ENCODE results near the gene LGR5. TPM values are rescaled to one million over a fixed set of nuclear protein-coding genes. Genes with fewer than 3 reads are reported as not detected.

LGR5 gene
- total and polyA plus RNA-seq, 2 of the 8 experiments (the other 6 are each of a cell fraction or from before 2014, with no cell fraction given) = 0.08 to 0.19 TPM

DNA sequence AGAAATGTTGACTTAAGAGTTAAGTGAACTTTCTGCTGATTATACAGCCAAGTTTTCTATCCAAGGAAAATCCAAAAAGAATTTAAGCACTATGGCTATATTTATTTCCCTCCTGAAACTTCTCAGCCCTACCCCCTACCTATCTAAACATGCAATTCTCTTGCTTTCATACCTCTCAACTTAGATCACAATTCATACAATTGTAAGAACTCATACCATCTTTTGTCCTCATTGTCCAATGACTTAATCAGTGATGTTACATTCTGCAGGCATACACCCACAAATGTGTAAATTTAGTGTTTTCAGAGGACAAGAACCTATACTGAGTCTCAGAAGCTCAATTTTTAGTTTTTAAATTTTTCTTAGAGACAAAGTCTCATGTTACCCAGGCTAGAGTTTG, 161.9 kb downstream of the LGR5 start:
- no peak overlapping the region for H3K4me2 ChIP-seq (ENCODE audit: insufficient read depth in 1 of 2, low read depth in 2 of 2, low read length in 2 of 2)
- FAIRE-seq (no peak), DNase-seq (ENCODE audit: low read depth in 1 of 2, low spot score in 2 of 2) (no peak)
- H3K9ac ChIP-seq (replicated peaks in 1 of 4; ENCODE audit: extremely low read depth in 1 of 4, low read depth in 3 of 4, low read length in 3 of 4) = no peak overlapping the region
- H3K4me1 ChIP-seq (replicated peaks in 1 of 4; ENCODE audit: control insufficient read depth in 3 of 4, insufficient read depth in 4 of 4, low read length in 3 of 4) = peaks cover 0 to 2% (median 0%) of the 10 kb centered on the region in 4 experiments; a peak in 2 of 7 replicates
- H3K23me2 ChIP-seq (ENCODE audit: low read depth, low read length) = no peaks in the 10 kb centered on the region
- H4K5ac ChIP-seq (ENCODE audit: insufficient read length, low read depth, low read length) = no peak overlapping the region
- ChIA-PET CTCF (ENCODE audit: partially characterized antibody) (interaction anchor here (2.0 kb wide), 1 partner anchor 187 kb away, joined by 5 read pairs; no protein-coding TSS in a partner anchor), POLR2A (ENCODE audit: partially characterized antibody) (interaction anchor here (1.6 kb wide), 1 partner anchor 19 kb away, joined by 3 read pairs; no protein-coding TSS in a partner anchor)
- no peak overlapping the region for H4K8ac ChIP-seq (ENCODE audit: extremely low read depth, insufficient read depth, low read length)
- H3K14ac ChIP-seq (ENCODE audit: insufficient read length) = no peak overlapping the region
- no peak overlapping the region for H3K4me3 ChIP-seq (ENCODE audit: extremely low read depth in 1 of 4, insufficient read depth in 2 of 4, low read depth in 3 of 4, low read length in 4 of 4)
- no peaks in the 10 kb centered on the region for H3K79me1 ChIP-seq (ENCODE audit: low read depth, low read length)
- no peak overlapping the region for H3K27ac ChIP-seq (ENCODE audit: low read depth, low read length)
- no peak overlapping the region for H2BK12ac ChIP-seq (ENCODE audit: low read depth, low read length)
- H3K36me3 ChIP-seq (ENCODE audit: control insufficient read depth in 2 of 4, insufficient read depth in 4 of 4, low read length in 3 of 4) = peaks cover 0 to 3% (median under 1%) of the 10 kb centered on the region in 4 experiments; a peak in 1 of 8 replicates
- TF ChIP-seq TAF7 (optimal IDR thresholded peaks at IDR 0.05; ENCODE audit: borderline replicate concordance, low read depth, low read length) (no peak), NRF1 (IDR thresholded peaks at IDR 0.05; ENCODE audit: low read depth, low read length) (no peak), POLR2A (IDR thresholded peaks at IDR 0.05; ENCODE audit: control extremely low read depth in 1 of 2, low read depth in 2 of 2, low read length in 2 of 2) (no peak), CHD2 (IDR thresholded peaks at IDR 0.05; ENCODE audit: low read length) (no peak), SIN3A (conservative IDR thresholded peaks at IDR 0.05 in 1 of 2, IDR thresholded peaks at IDR 0.05 in 1 of 2; ENCODE audit: low read depth in 1 of 2, low read length in 2 of 2) (no peak), KDM1A (IDR thresholded peaks at IDR 0.05; ENCODE audit: borderline replicate concordance, low read length) (no peak), HDAC6 (IDR thresholded peaks at IDR 0.05; ENCODE audit: low read depth, low read length) (no peak), ASH2L (IDR thresholded peaks at IDR 0.05; ENCODE audit: low read length) (no peak), GABPA (IDR thresholded peaks at IDR 0.05; ENCODE audit: borderline replicate concordance, insufficient read depth, low read length) (no peak), SP2 (IDR thresholded peaks at IDR 0.05; ENCODE audit: low read length) (no peak)
- no peak overlapping the region for H4K91ac ChIP-seq (replicated peaks; ENCODE audit: insufficient read length, low read length)
- H2AK5ac ChIP-seq (ENCODE audit: low read depth, low read length) = no peak overlapping the region
- H3K4ac ChIP-seq (replicated peaks; ENCODE audit: insufficient read length, low read depth, low read length) = no peak overlapping the region
- no peak overlapping the region for H2BK20ac ChIP-seq (ENCODE audit: low read length)
- no peaks in the 10 kb centered on the region for H3K79me2 ChIP-seq (ENCODE audit: control insufficient read depth in 1 of 2, insufficient read depth in 2 of 2, low read length in 2 of 2)
- H2BK120ac ChIP-seq (replicated peaks; ENCODE audit: low read depth, low read length) = no peak overlapping the region
- H2BK15ac ChIP-seq (ENCODE audit: low read length) = no peak overlapping the region
- no peak overlapping the region for H3K18ac ChIP-seq (ENCODE audit: extremely low read depth, low read length)
- no peaks in the 10 kb centered on the region for H3K9me3 ChIP-seq (ENCODE audit: insufficient read depth in 2 of 2, low read depth in 1 of 2, low read length in 1 of 2)
- no peaks in the 10 kb centered on the region for H3K27me3 ChIP-seq (replicated peaks in 1 of 4; ENCODE audit: control insufficient read depth in 3 of 4, extremely low read depth in 1 of 4, insufficient read depth in 3 of 4, low read length in 3 of 4)
- H2AFZ ChIP-seq (ENCODE audit: low read length) = no peak overlapping the region
- H2BK5ac ChIP-seq (ENCODE audit: low read depth, low read length) = no peak overlapping the region
- H4K20me1 ChIP-seq (replicated peaks in 1 of 2; ENCODE audit: control insufficient read depth in 1 of 2, insufficient read depth in 2 of 2, low read length in 2 of 2) = no peaks in the 10 kb centered on the region
- no peak overlapping the region for H3K23ac ChIP-seq (ENCODE audit: insufficient read length)
- no peak overlapping the region for H3K56ac ChIP-seq (replicated peaks; ENCODE audit: insufficient read length, low read depth, low read length)
